ENCODE measurements around the gene COMMD10. TPM values are rescaled to one million over a fixed set of nuclear protein-coding genes. Genes with fewer than 3 reads are reported as not detected.

COMMD10 gene
- total RNA-seq, 1 donor from 2014 or later: 29.4 TPM

- DNase-seq (ENCODE audit: low read depth, low spot score): no peak
- H3K9me3 Mint-ChIP-seq: no peaks in the 10 kb centered on the region
- H3K4me1 Mint-ChIP-seq: no peaks in the 10 kb centered on the region
- no peak overlapping the region for H3K4me3 Mint-ChIP-seq
- no peaks in the 10 kb centered on the region for H3K27me3 Mint-ChIP-seq (ENCODE audit: low read depth)
- H3K36me3 Mint-ChIP-seq (ENCODE audit: low read depth): peaks cover 7% of the 10 kb centered on the region
- TF ChIP-seq, protein P1, sequence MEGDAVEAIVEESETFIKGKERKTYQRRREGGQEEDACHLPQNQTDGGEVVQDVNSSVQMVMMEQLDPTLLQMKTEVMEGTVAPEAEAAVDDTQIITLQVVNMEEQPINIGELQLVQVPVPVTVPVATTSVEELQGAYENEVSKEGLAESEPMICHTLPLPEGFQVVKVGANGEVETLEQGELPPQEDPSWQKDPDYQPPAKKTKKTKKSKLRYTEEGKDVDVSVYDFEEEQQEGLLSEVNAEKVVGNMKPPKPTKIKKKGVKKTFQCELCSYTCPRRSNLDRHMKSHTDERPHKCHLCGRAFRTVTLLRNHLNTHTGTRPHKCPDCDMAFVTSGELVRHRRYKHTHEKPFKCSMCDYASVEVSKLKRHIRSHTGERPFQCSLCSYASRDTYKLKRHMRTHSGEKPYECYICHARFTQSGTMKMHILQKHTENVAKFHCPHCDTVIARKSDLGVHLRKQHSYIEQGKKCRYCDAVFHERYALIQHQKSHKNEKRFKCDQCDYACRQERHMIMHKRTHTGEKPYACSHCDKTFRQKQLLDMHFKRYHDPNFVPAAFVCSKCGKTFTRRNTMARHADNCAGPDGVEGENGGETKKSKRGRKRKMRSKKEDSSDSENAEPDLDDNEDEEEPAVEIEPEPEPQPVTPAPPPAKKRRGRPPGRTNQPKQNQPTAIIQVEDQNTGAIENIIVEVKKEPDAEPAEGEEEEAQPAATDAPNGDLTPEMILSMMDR (conservative IDR thresholded peaks at IDR 0.05): no peak
- H3K27ac Mint-ChIP-seq (ENCODE audit: unreplicated experiment): no peak overlapping the region
Measured at GRCh38 chr5:116144103-116144502, 59.3 kb downstream of the COMMD10 start.

DNA sequence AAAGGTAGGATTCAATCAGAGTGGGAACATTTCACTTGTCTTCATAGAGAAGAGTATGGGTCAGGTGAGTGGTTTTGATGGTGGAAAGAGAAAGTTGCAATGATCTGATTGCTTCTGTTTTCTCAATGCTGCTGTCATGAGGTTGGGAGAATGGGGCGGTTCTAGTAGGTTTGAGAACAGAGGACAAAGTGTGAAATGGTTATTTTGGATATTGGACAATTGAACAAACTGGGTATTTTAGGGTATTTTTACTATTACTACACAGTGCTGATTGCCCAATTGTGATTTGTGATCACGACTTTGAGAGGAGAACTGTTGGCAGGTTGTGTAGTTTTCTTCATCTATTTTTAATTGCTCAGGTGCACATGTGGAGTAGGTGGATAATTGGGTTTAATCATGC, 60.2 kb downstream of the COMMD10 start:
- H3K9me3 Mint-ChIP-seq: no peaks in the 10 kb centered on the region
- H3K27ac Mint-ChIP-seq (ENCODE audit: unreplicated experiment): no peak overlapping the region
- no peak for DNase-seq (ENCODE audit: low read depth, low spot score)
- TF ChIP-seq, protein P1 (conservative IDR thresholded peaks at IDR 0.05): no peak
- H3K36me3 Mint-ChIP-seq (ENCODE audit: low read depth): peaks cover 7% of the 10 kb centered on the region
- no peaks in the 10 kb centered on the region for H3K4me1 Mint-ChIP-seq
- no peaks in the 10 kb centered on the region for H3K27me3 Mint-ChIP-seq (ENCODE audit: low read depth)
- no peak overlapping the region for H3K4me3 Mint-ChIP-seq

DNA sequence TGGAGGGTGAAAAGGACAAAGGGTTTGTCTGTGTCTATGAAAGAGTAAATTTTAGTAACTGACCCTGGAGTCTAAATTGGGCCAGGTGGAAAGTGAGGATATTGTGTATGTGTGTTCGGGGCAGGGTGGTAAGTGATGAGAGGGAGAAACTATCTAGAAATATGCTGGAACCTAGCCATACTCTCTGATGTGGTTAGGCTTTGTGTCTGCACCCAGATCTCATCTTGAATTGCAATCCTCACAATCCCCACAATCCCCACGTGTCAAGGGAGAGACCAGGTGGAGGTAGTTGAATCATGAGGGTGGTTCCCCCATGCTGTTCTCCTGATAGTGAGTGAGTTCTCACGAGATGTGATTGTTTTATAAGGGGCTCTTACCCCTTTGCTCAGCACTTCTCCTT, 60.6 kb downstream of the COMMD10 start:
- Mint-ChIP-seq H3K27ac (ENCODE audit: unreplicated experiment) (no peak overlapping the region), H3K36me3 (ENCODE audit: low read depth) (peaks cover 7% of the 10 kb centered on the region), H3K4me1 (no peaks in the 10 kb centered on the region), H3K9me3 (no peaks in the 10 kb centered on the region), H3K27me3 (ENCODE audit: low read depth) (no peaks in the 10 kb centered on the region), H3K4me3 (no peak overlapping the region)
- no peak for DNase-seq (ENCODE audit: low read depth, low spot score)
- TF ChIP-seq, protein P1 (conservative IDR thresholded peaks at IDR 0.05): no peak

GRCh38 chr5:116152169-116152568, 67.3 kb downstream of the COMMD10 start:
- Mint-ChIP-seq H3K27ac (ENCODE audit: unreplicated experiment) (no peak overlapping the region), H3K36me3 (ENCODE audit: low read depth) (peaks cover 12% of the 10 kb centered on the region), H3K4me1 (no peaks in the 10 kb centered on the region), H3K4me3 (no peak overlapping the region), H3K27me3 (ENCODE audit: low read depth) (no peaks in the 10 kb centered on the region), H3K9me3 (no peaks in the 10 kb centered on the region)
- no peak for DNase-seq (ENCODE audit: low read depth, low spot score)
- TF ChIP-seq, protein P1 (conservative IDR thresholded peaks at IDR 0.05): no peak

DNA sequence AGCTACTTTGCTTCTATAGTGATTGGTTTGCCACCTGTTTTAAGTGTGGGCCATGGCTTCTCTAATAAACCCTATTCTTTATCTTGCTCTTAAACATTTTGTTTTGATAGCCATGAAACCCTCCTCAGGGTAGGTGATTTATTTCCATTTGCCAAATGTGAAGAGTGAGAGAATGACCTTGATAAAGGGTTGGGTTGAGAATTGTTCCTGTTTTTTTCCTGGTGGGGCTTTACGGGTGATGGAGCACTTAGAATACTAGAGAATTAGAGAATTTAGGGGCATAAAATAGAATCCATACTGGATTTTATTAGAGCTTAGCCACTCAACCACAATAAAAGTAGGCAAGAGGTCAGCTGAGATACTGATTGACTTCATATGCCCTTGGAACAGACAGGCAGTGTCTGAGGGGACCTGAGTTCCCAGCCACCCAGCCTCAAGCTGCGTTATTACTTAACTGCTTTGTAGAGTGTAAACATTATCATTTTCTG, 68.9 kb downstream of the COMMD10 start:
- TF ChIP-seq, protein P1 (conservative IDR thresholded peaks at IDR 0.05): no peak
- no peak for DNase-seq (ENCODE audit: low read depth, low spot score)
- Mint-ChIP-seq H3K27me3 (ENCODE audit: low read depth) (no peaks in the 10 kb centered on the region), H3K9me3 (peaks cover 1% of the 10 kb centered on the region), H3K4me1 (no peaks in the 10 kb centered on the region), H3K27ac (ENCODE audit: unreplicated experiment) (no peak overlapping the region), H3K4me3 (no peak overlapping the region), H3K36me3 (ENCODE audit: low read depth) (peaks cover 8% of the 10 kb centered on the region)

DNA sequence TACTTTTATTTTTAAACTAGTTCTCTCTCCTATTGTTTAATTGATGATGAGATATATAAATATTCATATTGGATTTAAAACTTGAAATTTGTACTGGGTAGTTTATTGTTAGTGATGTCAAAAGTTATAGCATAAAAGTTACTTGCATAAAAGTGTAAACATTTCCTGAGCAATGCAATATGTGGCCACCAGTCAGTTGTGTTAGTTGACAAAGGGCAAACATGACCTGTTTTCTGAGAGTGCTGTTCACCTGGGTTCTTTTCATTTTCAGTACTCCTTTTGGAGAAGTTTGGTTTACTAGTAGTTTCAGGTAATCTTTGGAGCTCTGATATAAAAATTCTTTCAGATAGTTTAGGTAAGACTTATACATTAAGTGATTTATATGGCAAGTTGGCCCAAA, 69.4 kb downstream of the COMMD10 start:
- Mint-ChIP-seq H3K4me3 (no peak overlapping the region), H3K9me3 (peaks cover 2% of the 10 kb centered on the region), H3K36me3 (ENCODE audit: low read depth) (peaks cover 8% of the 10 kb centered on the region)

More for the DNA sequence above, 69.4 kb downstream of the COMMD10 start:
- no peak for DNase-seq (ENCODE audit: low read depth, low spot score)
- Mint-ChIP-seq H3K4me1 (no peaks in the 10 kb centered on the region), H3K27me3 (ENCODE audit: low read depth) (no peaks in the 10 kb centered on the region), H3K27ac (ENCODE audit: unreplicated experiment) (no peak overlapping the region)
- TF ChIP-seq, protein P1 (conservative IDR thresholded peaks at IDR 0.05): no peak

Data from neural crest cell (in vitro differentiated cells).